ENCODE data around the gene SLC6A13. TPM values are rescaled to one million over a fixed set of nuclear protein-coding genes. Genes with fewer than 3 reads are reported as not detected.

Gene SLC6A13
- total and polyA plus RNA-seq, 2 donors (not counting 1 experiment from before 2014, with no cell fraction given) = 0.22 to 0.54 TPM

- peaks cover 0 to 7% (median 0%) of the 10 kb centered on the region in 4 experiments for H3K27me3 ChIP-seq (replicated peaks in 1 of 4; ENCODE audit: control extremely low read depth in 1 of 4, control insufficient read depth in 3 of 4, insufficient read depth in 4 of 4, low read length in 3 of 4)
- Mint-ChIP-seq H3K27ac (no peak overlapping the region), H3K4me3 (no peak overlapping the region), H3K27me3 (peaks cover 27% of the 10 kb centered on the region), H3K4me1 (peaks cover 8% of the 10 kb centered on the region), H3K9me3 (ENCODE audit: insufficient read depth) (no peaks in the 10 kb centered on the region)
- H3K4me2 ChIP-seq (replicated peaks; ENCODE audit: low read depth, low read length, poor library complexity, severe bottlenecking) = no peak overlapping the region
- H3K9me3 ChIP-seq (ENCODE audit: control extremely low read depth in 1 of 3, control insufficient read depth in 2 of 3, insufficient read depth in 1 of 3, low read length in 2 of 3) = peaks cover 0 to 2% (median 0%) of the 10 kb centered on the region in 3 donors
- ChIA-PET CTCF (no interaction called here), POLR2A (no interaction called here)
- no peak for TF ChIP-seq EZH2 (IDR thresholded peaks at IDR 0.05; ENCODE audit: borderline replicate concordance, insufficient read depth, low read depth, low read length, poor library complexity, severe bottlenecking)
- no peak for TF ChIP-seq CTCF (IDR thresholded peaks at IDR 0.05)
- peaks cover 10 to 11% of the 10 kb centered on the region in 2 donors for H3K4me1 ChIP-seq (ENCODE audit: control insufficient read depth in 2 of 2, insufficient read depth in 2 of 2, low read length in 2 of 2)
- 50% methylated on average over 10 of the region's 13 CpGs for whole genome bisulfite sequencing (ENCODE audit: insufficient coverage)
- DNase-seq (no peak), ATAC-seq (ENCODE audit: low read depth) (no peak)
- no peaks in the 10 kb centered on the region for H3K36me3 ChIP-seq (replicated peaks in 1 of 2; ENCODE audit: control extremely low read depth in 1 of 2, control insufficient read depth in 1 of 2, extremely low read depth in 1 of 2, insufficient read depth in 2 of 2, low read length in 1 of 2)
- intact Hi-C loops (cut with micrococcal nuclease) = no loop called here
- H3K4me3 ChIP-seq (ENCODE audit: control extremely low read depth in 1 of 5, extremely low read depth in 1 of 5, insufficient read depth in 1 of 5, low read depth in 2 of 5, low read length in 4 of 5) = no peak overlapping the region
- no peaks in the 10 kb centered on the region for H3K79me2 ChIP-seq (ENCODE audit: control insufficient read depth, insufficient read depth, low read length)
- no peak overlapping the region for H3K9ac ChIP-seq (ENCODE audit: low read length)
- no peak overlapping the region for H3K27ac ChIP-seq (ENCODE audit: low read length in 2 of 2)
- H4K20me1 ChIP-seq (ENCODE audit: control insufficient read depth, insufficient read depth, low read length, poor library complexity, severe bottlenecking) = no peaks in the 10 kb centered on the region
- H2AFZ ChIP-seq (ENCODE audit: insufficient read depth, low read depth, low read length, poor library complexity, severe bottlenecking) = no peak overlapping the region
Measured at GRCh38 chr12:184811-185575, 77.6 kb downstream of the SLC6A13 start.

DNA sequence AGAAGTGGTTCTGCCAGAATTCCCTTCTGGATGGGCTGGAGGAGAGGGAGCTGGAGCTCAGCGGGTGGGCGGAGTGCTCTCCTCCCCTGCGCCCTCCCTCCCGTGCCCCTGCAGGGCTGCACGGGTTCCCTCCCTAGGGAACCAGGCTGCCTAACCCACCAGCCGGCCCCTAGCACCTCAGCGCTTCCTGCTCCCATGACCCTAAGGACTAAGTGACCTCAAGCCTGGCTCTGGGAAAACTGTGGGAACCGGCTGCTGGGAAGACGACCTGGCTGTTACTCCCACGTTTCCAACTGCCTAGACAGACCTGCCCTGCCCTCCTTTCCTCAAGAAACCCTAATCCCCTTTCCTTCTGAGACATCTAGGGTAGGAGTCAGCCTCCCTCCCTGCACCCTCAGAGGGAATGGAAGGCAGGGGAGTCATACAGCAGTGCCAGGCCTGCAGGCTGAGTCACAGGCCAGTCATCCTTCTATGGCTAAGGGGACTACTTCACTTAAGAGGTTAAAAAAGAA, 80.2 kb downstream of the SLC6A13 start:
- intact Hi-C loops (cut with micrococcal nuclease) = no loop called here
- no peaks in the 10 kb centered on the region for H3K9me3 ChIP-seq (ENCODE audit: control extremely low read depth in 1 of 3, control insufficient read depth in 2 of 3, insufficient read depth in 1 of 3, low read length in 2 of 3)
- DNase-seq (no peak), ATAC-seq (ENCODE audit: low read depth) (no peak)
- H4K20me1 ChIP-seq (ENCODE audit: control insufficient read depth, insufficient read depth, low read length, poor library complexity, severe bottlenecking) = no peaks in the 10 kb centered on the region
- H3K27me3 ChIP-seq (replicated peaks in 1 of 4; ENCODE audit: control extremely low read depth in 1 of 4, control insufficient read depth in 3 of 4, insufficient read depth in 4 of 4, low read length in 3 of 4) = no peaks in the 10 kb centered on the region
- H3K4me2 ChIP-seq (replicated peaks; ENCODE audit: low read depth, low read length, poor library complexity, severe bottlenecking) = no peak overlapping the region
- ChIA-PET CTCF (no interaction called here), POLR2A (no interaction called here)
- no peaks in the 10 kb centered on the region for H3K9me3 Mint-ChIP-seq (ENCODE audit: insufficient read depth)
- H3K4me3 ChIP-seq (ENCODE audit: control extremely low read depth in 1 of 5, extremely low read depth in 1 of 5, insufficient read depth in 1 of 5, low read depth in 2 of 5, low read length in 4 of 5) = no peak overlapping the region
- no peak overlapping the region for H3K27ac ChIP-seq (ENCODE audit: low read length in 2 of 2)
- H3K4me1 Mint-ChIP-seq = peaks cover 7% of the 10 kb centered on the region
- H2AFZ ChIP-seq (ENCODE audit: insufficient read depth, low read depth, low read length, poor library complexity, severe bottlenecking) = no peak overlapping the region
- H3K9ac ChIP-seq (ENCODE audit: low read length) = no peak overlapping the region
- H3K4me3 Mint-ChIP-seq = no peak overlapping the region
- H3K4me1 ChIP-seq (ENCODE audit: control insufficient read depth in 2 of 2, insufficient read depth in 2 of 2, low read length in 2 of 2) = peaks cover 0 to 6% of the 10 kb centered on the region in 2 donors
- WGBS (ENCODE audit: insufficient coverage) = 74% methylated on average over 9 of the region's 10 CpGs
- no peaks in the 10 kb centered on the region for H3K79me2 ChIP-seq (ENCODE audit: control insufficient read depth, insufficient read depth, low read length)
- no peak overlapping the region for H3K27ac Mint-ChIP-seq
- H3K36me3 ChIP-seq (replicated peaks in 1 of 2; ENCODE audit: control extremely low read depth in 1 of 2, control insufficient read depth in 1 of 2, extremely low read depth in 1 of 2, insufficient read depth in 2 of 2, low read length in 1 of 2) = no peaks in the 10 kb centered on the region
- no peak for TF ChIP-seq EZH2 (IDR thresholded peaks at IDR 0.05; ENCODE audit: borderline replicate concordance, insufficient read depth, low read depth, low read length, poor library complexity, severe bottlenecking)
- TF ChIP-seq CTCF (IDR thresholded peaks at IDR 0.05) = no peak
- H3K27me3 Mint-ChIP-seq = peaks cover 26% of the 10 kb centered on the region

Measured in B cell (primary cell).